ENCODE data around the gene TBC1D23. TPM values are rescaled to one million over a fixed set of nuclear protein-coding genes. Genes with fewer than 3 reads are reported as not detected.

Gene TBC1D23
- polyA plus RNA-seq, 1 of the 3 experiments (the other 2 are of a cell fraction): 6.7 TPM

DNA sequence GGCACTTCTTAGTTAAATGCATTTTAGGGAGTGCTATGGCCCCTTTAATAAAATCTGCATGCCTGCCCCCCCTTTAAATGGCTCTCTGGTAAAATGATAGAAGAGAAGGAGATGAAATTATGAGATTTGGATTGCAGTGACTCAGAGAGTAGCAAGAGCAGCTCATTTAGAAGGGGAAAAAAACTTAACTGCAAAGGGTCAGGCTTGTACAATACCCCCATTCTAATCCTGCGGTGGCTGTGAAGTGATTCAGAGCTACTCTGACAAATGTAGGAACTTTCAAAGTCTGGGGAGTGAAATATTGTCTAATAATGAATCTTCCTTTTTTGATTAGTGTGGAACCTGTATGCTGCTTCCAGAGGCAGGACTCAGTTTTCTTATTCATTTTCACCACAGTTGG lies 44.1 kb upstream of the TBC1D23 start (continued):
- TF ChIP-seq, protein P1, sequence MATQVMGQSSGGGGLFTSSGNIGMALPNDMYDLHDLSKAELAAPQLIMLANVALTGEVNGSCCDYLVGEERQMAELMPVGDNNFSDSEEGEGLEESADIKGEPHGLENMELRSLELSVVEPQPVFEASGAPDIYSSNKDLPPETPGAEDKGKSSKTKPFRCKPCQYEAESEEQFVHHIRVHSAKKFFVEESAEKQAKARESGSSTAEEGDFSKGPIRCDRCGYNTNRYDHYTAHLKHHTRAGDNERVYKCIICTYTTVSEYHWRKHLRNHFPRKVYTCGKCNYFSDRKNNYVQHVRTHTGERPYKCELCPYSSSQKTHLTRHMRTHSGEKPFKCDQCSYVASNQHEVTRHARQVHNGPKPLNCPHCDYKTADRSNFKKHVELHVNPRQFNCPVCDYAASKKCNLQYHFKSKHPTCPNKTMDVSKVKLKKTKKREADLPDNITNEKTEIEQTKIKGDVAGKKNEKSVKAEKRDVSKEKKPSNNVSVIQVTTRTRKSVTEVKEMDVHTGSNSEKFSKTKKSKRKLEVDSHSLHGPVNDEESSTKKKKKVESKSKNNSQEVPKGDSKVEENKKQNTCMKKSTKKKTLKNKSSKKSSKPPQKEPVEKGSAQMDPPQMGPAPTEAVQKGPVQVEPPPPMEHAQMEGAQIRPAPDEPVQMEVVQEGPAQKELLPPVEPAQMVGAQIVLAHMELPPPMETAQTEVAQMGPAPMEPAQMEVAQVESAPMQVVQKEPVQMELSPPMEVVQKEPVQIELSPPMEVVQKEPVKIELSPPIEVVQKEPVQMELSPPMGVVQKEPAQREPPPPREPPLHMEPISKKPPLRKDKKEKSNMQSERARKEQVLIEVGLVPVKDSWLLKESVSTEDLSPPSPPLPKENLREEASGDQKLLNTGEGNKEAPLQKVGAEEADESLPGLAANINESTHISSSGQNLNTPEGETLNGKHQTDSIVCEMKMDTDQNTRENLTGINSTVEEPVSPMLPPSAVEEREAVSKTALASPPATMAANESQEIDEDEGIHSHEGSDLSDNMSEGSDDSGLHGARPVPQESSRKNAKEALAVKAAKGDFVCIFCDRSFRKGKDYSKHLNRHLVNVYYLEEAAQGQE (IDR thresholded peaks at IDR 0.05; ENCODE audit: low read depth, low read length): no peak
- TF ChIP-seq, protein P2, sequence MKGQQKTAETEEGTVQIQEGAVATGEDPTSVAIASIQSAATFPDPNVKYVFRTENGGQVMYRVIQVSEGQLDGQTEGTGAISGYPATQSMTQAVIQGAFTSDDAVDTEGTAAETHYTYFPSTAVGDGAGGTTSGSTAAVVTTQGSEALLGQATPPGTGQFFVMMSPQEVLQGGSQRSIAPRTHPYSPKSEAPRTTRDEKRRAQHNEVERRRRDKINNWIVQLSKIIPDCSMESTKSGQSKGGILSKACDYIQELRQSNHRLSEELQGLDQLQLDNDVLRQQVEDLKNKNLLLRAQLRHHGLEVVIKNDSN (IDR thresholded peaks at IDR 0.05; ENCODE audit: borderline replicate concordance, low read depth): no peak
- TF ChIP-seq, protein P3, sequence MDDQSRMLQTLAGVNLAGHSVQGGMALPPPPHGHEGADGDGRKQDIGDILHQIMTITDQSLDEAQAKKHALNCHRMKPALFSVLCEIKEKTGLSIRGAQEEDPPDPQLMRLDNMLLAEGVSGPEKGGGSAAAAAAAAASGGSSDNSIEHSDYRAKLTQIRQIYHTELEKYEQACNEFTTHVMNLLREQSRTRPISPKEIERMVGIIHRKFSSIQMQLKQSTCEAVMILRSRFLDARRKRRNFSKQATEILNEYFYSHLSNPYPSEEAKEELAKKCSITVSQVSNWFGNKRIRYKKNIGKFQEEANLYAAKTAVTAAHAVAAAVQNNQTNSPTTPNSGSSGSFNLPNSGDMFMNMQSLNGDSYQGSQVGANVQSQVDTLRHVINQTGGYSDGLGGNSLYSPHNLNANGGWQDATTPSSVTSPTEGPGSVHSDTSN (IDR thresholded peaks at IDR 0.05): peak; percentile 42; the same call in 1 of the 2 replicates

DNA sequence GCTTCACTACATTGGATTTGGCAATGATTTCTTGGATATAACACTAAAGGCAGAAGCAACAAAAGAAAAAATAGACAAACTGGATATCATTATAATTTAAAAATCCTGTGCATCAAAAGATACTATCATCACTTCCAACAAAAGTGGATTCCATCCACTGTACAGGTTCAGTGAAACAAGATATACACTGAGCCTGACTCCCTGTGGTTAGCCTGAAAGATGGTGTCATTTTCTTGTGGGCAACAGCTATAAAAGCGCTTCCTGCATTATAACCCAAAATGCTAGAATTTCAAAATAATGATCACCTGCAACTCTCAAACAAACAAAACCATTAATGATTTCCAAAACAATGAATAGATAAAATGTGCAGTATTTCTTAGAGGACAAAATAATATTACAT lies 39.6 kb upstream of the TBC1D23 start:
- Histone ChIP-seq H3K4me2 (no peak overlapping the region), H3K9me3 (no peaks in the 10 kb centered on the region), H4K20me1 (ENCODE audit: insufficient read depth) (no peaks in the 10 kb centered on the region), H3K4me3 (ENCODE audit: low read depth in 2 of 2, low read length in 1 of 2) (no peak overlapping the region), H3K27me3 (ENCODE audit: insufficient read depth) (no peaks in the 10 kb centered on the region), H3K27ac (ENCODE audit: low read depth in 2 of 2, low read length in 1 of 2) (no peak overlapping the region), H3K79me2 (ENCODE audit: insufficient read depth) (no peaks in the 10 kb centered on the region), H3K36me3 (replicated peaks in 1 of 2; ENCODE audit: control insufficient read depth in 1 of 2, insufficient read depth in 2 of 2, low read length in 1 of 2) (no peaks in the 10 kb centered on the region), H3K4me1 (ENCODE audit: control insufficient read depth in 1 of 2, insufficient read depth in 2 of 2, low read depth in 1 of 2, low read length in 1 of 2) (no peaks in the 10 kb centered on the region; a peak in 1 of 4 replicates), H3K9me2 (no peaks in the 10 kb centered on the region), H2AFZ (ENCODE audit: low read depth) (no peak overlapping the region), H3F3A (replicated peaks; ENCODE audit: insufficient read depth) (peaks cover 4% of the 10 kb centered on the region), H3K9ac (no peak overlapping the region)
- DNase-seq: no peak
- ChIA-PET POLR2A (no interaction called here), CTCF (interaction anchor here (1.9 kb wide), 1 partner anchor 152 kb away, joined by 3 read pairs; no protein-coding TSS in a partner anchor)
- TF ChIP-seq GABPA (IDR thresholded peaks at IDR 0.05; ENCODE audit: low read depth): no peak
- 92% methylated on average over 1 of the region's 1 CpG for WGBS (ENCODE audit: low lambda C conversion rate)

DNA sequence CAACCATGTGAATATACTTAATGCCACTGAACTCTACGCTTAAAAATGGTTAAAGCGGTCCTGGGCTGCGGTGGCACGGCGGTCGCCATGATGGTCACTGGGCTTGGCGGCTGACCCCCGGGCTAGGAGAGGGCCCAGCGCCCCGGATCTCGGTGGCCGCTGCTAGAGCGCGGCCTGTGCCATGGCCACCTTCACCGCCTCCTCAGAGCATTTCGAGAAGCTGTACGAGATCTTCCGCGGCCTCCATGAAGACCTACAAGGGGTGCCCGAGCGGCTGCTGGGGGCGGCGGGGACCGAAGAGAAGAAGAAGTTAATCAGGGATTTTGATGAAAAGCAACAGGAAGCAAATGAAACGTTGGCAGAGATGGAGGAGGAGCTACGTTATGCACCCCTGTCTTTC lies 35.6 kb upstream of the TBC1D23 start:
- TF ChIP-seq, protein P4, sequence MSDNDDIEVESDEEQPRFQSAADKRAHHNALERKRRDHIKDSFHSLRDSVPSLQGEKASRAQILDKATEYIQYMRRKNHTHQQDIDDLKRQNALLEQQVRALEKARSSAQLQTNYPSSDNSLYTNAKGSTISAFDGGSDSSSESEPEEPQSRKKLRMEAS (IDR thresholded peaks at IDR 0.05; ENCODE audit: low read depth): no peak
- TF ChIP-seq GATA2 (CRISPR knock-in tag; IDR thresholded peaks at IDR 0.05) (no peak), SMC3 (IDR thresholded peaks at IDR 0.05; ENCODE audit: low read depth, low read length) (no peak), FOSL2 (IDR thresholded peaks at IDR 0.05; ENCODE audit: borderline replicate concordance, low read depth) (no peak), YY1 (IDR thresholded peaks at IDR 0.05; ENCODE audit: low read depth) (no peak), JUND (IDR thresholded peaks at IDR 0.05) (no peak), POLR2AphosphoS5 (IDR thresholded peaks at IDR 0.05; ENCODE audit: low read depth, low read length) (no peak), EZH2phosphoT487 (IDR thresholded peaks at IDR 0.05; ENCODE audit: borderline replicate concordance, low read depth) (no peak), MXI1 (IDR thresholded peaks at IDR 0.05; ENCODE audit: low read depth, low read length) (no peak), RFX5 (IDR thresholded peaks at IDR 0.05; ENCODE audit: low read length) (no peak), FOXJ3 (CRISPR knock-in tag; IDR thresholded peaks at IDR 0.05) (no peak), MEF2A (IDR thresholded peaks at IDR 0.05; ENCODE audit: borderline replicate concordance, low read depth) (no peak)
- TF ChIP-seq, protein P5, sequence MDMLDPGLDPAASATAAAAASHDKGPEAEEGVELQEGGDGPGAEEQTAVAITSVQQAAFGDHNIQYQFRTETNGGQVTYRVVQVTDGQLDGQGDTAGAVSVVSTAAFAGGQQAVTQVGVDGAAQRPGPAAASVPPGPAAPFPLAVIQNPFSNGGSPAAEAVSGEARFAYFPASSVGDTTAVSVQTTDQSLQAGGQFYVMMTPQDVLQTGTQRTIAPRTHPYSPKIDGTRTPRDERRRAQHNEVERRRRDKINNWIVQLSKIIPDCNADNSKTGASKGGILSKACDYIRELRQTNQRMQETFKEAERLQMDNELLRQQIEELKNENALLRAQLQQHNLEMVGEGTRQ (IDR thresholded peaks at IDR 0.05; ENCODE audit: borderline replicate concordance, low read depth, low read length): no peak
- Histone ChIP-seq H3K4me3 (ENCODE audit: low read depth in 2 of 2, low read length in 1 of 2) (no peak overlapping the region), H3K4me1 (ENCODE audit: control insufficient read depth in 1 of 2, insufficient read depth in 2 of 2, low read depth in 1 of 2, low read length in 1 of 2) (peaks cover 0 to 8% of the 10 kb centered on the region in 2 experiments; a peak in 1 of 4 replicates), H3K36me3 (replicated peaks in 1 of 2; ENCODE audit: control insufficient read depth in 1 of 2, insufficient read depth in 2 of 2, low read length in 1 of 2) (no peaks in the 10 kb centered on the region), H2AFZ (ENCODE audit: low read depth) (no peak overlapping the region), H4K20me1 (ENCODE audit: insufficient read depth) (no peaks in the 10 kb centered on the region), H3K79me2 (ENCODE audit: insufficient read depth) (no peaks in the 10 kb centered on the region), H3K27me3 (ENCODE audit: insufficient read depth) (no peaks in the 10 kb centered on the region), H3K4me2 (no peak overlapping the region), H3K9ac (no peak overlapping the region), H3K9me3 (no peaks in the 10 kb centered on the region), H3F3A (replicated peaks; ENCODE audit: insufficient read depth) (peaks cover 8% of the 10 kb centered on the region), H3K27ac (ENCODE audit: low read depth in 2 of 2, low read length in 1 of 2) (no peak overlapping the region), H3K9me2 (no peaks in the 10 kb centered on the region)
- POLR2A ChIA-PET: no interaction called here
- 94% methylated on average over 17 of the region's 26 CpGs for WGBS (ENCODE audit: low lambda C conversion rate)
- no peak for DNase-seq
- CTCF ChIA-PET: interaction anchor here (0.6 kb wide), 1 partner anchor 241 kb away, joined by 3 read pairs; no protein-coding TSS in a partner anchor
